HG03175 (cell line): ENCODE data around the gene USP35.
"Not testable (repeated sequence)": the region's sequence is repeated elsewhere in the genome, so short reads cannot be mapped to it uniquely, and the experiment has no call there.

ENCODE experiments used
- ATAC-seq: cut with Tn5 transposase; IDR thresholded peaks from one replicate; pipeline ENCODE4 v1.9.1; 2021; ENCODE audit warnings: mild to moderate bottlenecking, moderate library complexity; ENCODE audit not compliant: unreplicated experiment

The USP35 gene

DNA sequence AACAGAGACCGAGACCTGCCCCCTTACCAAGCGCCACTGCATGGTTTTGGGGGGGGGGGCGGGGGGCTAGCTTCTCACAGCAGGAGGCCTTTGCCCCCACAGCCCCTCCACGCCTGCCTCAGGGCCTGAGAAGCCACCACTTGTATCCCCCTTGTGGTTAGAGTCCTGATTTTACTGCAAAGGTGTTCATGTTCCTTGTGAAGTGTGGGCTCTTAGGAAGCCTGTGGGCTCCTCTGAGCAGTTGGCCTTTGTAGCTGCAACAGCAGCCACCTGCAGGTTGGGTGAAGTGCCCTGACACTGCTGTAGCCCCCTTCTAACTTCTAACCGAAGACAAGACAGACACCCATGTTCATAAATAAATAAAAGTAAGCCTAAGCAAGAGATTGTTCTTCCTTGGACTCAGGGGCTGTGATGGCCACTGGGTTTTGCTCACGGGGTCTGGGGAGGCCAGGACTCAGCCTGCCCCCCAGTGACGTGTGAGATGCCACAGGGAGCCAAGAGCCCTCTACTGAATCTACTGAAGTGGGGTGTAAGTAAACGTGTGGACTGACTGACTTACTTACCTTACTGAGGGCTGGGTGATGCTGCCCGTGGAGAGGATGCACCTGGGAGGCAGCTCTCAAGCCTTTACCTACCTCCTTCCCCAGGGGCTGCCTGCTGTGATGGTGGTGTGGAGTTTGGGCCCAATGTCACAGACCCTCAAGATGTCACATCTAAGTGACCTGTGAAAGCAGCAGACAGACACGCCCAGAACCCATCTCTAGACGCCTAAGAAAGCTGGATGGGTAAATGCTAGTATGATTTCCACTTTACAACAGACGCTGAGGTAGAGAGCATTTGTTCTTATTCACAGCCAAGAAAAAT lies 25.8 kb downstream of the USP35 start:
- ATAC-seq, result no peak

DNA sequence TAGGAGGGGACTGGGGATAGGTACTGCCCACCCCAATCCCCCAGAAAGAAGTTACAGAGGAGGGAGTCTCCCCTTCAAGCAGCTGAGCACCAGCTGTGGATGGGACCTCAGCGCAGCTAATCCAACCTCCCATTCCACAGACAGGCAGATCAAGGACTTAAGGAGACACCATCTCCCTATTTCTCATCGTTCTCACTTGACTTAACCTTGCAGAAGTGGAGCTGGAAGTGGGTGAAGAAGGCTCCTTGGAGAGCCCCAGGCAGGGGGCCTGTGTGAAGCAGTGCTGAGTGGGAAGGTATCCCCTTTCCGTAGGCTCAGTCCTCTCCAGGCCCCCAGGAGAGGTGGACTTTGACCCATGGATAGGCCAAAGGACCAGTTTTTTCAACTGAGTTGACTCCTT lies 27.3 kb downstream of the USP35 start:
- no peak for ATAC-seq

DNA sequence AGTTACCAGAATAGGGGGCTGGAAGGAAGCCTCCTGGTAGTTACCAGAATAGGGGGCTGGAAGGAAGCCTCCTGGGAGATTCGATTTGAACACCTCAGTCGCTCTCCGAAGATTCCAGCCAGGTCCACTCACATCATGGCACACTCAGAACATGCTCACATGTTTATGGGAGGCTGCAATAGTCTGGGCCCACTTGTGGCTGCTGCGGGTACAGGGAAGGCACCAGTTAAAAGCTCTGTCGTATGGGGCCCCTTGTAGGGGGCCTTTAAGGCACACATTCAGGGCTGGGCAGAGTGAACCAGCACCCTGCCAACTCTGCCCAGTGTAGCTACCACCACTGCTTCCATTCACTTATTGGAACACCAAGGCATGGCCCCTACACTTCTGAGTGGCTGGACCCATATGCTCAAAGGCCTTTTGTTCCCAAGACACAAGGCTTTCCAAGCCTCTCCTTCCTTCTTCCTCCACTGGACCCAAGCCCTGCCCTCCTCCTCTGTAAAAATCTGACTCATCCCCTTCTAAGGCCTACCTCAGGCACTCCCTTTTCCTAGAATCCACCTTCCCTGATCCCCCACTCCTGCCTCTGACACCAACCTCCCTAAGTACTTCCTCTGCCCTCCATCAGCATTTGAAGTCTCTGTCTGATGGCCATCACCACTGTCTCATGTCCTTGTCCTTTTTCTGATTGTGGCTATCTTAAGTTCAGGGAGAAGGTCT lies 28.0 kb downstream of the USP35 start:
- ATAC-seq, result no peak

DNA sequence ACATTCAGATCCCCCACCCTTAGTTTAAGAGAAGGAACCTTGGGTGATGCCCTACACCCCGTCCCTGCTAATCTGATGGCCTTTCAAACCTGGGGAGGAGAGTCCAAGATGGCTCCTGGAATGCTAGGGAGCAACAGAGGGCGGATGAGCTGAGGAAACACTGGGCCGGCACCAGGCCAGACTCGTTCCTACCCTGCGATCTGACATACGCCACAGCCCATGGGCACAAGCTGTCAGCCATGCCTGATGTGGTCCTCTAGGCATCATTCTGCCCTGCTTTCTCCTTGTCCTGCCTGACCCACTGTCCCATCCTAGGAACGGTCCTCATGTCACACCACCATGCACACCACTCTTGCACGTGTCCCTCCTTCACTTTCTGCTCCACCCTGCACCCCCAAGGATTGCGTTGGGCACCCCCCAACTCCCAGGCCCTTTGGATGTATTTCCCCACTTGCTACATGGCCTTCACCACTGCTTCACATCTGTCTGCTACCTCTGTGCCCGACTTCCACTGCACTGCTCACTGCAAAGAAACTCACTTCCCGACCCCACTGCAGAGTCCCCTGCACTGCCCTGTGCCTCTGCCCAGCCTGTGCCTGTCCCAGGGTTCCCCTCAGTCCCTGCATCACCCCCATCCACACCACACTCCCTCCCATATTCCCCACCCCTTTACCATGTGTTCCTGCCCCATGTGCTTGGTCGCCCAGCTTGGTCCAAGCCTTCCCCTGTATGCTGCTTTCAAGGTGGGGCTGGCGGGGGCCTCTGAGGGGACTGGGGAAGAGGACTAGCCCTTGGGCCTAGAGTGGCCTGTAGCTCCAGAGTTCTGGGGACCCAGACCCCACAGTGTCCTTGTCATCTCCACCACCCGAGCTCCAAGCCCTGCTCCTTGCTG lies 29.2 kb downstream of the USP35 start:
- no peak for ATAC-seq

DNA sequence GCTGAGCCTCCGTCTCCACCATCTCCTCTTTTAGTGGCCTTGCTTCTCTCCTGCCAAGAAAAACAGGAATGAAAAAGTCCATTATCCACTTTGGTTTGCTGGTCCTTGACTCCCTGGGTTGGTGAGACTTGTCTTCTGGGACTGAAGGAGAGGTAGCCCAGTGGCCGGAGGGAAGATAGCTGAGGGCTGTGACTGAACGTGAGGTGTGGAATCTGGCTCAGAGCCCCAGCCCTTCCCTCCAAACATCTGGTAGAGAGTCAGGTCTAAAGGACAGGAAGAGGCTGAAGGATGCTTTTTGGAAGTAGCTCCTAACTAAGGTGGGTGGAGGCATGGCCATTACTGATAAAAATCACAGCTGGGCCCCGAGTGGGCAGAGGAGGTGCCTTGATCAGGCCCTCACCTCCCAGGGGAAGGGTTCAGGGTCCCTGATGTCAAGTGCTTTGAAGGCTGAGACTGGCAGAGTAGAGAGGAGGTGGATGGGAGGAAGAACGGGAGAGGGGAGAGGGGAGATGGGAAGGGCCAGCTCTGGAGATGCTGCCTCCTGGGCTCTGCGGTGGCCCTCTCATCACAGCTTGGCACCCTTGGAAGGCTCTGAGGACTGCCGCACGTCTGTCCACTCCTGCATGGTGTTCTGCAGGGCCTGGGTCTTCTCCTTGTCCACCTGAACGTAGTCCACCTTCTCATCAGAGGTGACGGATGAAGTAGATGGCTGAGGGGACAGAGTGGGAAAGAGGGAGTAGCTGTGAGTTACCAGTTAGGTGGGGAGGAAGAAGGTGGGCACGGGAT lies 30.2 kb downstream of the USP35 start:
- ATAC-seq, result no peak

DNA sequence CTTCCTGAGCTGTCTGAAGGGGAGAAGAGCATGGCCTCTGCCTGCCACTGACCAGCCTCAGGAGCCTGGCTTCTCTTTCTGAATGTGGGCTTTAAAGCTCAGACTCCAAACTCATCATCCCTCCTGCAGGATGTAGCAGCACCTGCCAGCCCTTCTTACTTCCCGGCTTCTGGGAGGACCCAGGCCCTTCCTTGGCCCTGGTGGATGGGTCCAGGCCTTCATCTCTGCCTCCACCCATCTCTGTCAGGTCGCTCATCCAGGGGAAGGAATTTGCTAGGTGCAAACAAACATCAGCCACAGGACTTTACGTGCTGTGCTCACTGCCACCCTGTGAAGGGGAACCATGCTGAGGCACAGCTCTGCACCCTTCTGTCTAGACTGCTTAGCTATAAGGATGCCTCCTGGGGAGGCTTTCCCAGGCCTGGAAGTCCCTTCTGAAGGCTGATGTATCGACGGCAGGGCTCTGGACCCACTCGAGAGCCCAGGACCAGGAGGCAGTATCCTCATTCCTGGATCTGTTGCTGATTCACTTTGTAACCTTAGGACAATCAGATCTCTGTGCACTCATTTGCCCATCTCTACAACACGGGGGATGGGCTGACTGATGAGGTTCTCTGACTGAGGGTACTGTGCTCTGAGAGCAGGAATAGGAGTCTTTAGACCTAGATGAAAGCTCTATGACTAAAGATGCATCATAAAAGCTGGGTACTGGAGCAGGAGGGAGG lies 30.9 kb downstream of the USP35 start:
- ATAC-seq, result no peak

DNA sequence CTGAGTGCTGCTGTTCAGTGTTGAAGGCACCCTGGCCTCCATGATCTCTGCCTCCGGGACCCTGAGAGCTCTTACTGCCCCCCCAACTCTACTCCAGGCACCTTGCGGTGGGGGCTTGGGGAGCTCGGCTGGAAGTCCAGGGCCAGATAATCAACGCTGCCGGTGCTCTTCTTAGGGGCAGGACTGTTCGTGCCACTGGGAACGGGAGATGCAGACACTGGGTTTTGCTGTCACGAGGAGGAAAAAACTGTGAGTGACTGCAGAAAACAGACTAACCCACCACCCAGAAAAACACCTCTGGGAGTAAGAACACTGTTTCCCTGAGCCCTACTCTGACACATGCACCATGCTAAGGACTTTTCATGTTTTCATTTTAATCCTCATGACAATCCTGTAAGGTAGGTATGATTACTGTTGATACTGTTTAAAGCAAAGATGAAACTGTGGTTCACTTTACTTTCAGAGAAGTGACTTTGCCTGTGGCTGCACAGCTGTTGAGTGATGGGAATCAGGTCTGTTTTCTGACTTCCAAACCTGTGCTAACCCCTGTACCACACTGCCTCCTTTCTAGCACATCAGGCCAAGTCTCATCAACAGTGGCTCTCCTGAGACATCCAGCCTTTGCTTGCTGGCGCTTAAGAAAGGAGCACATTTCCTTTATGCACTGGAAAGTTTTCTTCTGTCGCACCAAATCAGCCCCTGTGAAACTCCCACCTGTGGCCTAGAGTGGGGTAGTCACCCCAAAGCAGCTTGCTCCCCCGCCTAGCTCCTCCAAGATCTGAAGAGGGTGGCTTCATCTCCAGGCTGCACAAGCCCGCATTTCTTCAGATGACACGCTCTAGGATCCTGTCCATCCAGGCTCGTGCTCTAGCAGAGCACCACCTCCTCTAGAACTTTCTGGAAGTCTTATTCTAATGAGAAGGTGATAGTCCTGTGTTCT lies 31.8 kb downstream of the USP35 start:
- no peak for ATAC-seq

DNA sequence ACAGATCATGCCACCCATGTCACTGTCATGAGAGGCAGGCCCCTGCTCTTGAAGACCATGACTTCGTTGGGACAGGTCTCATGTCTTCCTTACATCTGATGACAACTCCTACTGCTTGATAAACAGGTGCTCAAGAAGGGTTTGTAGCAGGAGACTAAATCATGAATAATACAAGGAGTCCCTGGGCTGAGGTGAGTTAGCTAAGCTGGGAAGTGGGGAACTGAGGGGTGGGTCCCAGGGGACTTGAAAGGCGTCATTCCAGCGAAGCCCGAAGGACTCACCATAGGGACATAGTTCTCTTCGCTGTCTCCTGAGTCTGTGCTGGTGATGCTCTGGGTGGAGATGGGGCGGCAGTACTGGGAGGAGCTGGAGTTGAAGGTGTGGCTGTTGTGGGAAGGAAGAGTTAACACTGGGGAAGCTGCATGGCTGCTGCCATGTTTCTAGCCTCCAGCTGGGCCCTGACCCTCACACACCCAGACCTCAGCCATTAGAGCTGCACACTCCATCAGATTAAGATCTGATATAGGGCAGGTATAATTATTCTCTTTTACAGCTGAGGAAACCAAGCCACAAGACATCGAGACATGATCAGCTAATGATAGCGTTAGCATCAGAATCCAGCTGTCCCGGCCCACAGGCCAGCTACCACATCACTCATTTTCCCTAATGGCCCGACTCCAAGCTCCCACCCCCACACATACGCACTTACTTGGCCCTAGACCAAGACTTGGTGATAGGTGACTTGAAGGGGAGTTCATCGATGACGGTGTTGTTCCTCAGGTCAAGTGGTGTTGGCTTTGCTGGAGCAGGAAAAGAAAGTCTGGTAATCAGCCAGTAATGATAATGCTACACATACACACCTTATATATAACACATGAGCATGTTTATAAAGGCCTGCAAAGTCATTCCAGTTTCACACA lies 32.9 kb downstream of the USP35 start:
- no peak for ATAC-seq

DNA sequence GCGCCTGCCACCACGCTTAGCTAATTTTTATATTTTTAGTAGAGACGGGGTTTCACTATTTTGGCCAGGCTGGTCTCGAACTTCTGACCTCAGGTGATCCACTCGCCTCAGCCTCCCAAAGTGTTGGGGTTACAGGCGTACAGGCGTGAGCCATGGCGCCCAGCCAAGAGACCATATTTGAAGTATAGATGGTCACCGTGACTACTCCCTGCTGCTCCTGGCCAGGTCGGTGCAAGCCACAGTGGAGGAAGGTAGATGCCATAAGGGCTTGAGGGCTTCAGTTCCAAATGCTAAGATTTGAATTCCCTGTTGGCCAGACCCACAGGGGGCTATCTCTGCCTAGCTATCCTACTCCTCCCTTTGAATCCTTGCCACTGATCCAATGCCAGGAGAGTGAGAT lies 34.0 kb downstream of the USP35 start:
- ATAC-seq, result not testable (repeated sequence)

DNA sequence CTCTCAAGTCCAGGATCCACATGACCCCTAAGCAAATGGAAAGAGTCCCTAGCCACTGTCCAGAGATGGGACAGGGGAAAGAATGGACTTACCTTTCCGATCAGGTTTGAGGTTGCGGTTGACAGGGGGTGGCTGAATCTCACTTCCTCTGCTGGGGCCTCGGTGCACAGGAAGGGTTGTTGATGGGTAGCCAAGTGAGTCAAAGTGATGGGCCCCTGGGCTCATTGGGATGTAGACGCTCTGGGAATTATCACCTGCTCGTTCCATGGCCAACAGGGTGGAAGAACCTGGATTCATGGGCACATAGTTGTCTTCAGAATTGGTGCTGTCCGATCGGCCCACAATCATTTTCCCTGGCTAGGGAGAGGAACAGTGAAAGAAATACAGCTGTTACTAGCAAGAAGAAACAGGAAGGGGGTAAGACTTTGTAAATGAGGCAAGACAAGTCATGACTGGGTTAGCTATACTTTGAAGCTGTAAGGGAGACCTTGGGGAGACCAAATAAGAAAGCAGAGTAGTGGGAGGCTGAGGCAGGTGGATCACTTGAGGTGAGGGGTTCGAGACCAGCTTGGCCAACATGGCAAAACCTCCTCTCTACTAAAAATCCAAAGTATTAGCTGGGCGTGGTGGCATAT lies 34.7 kb downstream of the USP35 start:
- peak; percentile 85 for ATAC-seq

DNA sequence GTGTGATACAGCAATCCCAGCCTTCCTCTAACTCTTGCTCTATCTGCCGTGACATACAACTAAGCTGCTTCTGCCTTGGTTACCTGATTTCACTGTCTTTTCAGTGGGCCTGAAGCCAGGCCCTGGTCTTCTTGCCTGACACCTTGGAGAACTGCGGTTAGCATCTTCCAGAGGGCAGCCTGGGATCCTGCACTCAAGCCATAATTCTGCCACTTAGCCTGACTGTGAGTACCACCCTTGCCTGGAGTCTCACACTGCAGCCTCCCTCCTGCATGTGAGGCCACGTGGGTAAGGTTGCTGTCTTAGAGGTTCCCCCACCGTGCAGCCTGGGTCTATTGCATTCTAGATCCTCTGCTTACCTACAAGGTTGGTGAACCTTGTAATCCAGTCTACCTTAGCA lies 35.8 kb downstream of the USP35 start:
- no peak for ATAC-seq

DNA sequence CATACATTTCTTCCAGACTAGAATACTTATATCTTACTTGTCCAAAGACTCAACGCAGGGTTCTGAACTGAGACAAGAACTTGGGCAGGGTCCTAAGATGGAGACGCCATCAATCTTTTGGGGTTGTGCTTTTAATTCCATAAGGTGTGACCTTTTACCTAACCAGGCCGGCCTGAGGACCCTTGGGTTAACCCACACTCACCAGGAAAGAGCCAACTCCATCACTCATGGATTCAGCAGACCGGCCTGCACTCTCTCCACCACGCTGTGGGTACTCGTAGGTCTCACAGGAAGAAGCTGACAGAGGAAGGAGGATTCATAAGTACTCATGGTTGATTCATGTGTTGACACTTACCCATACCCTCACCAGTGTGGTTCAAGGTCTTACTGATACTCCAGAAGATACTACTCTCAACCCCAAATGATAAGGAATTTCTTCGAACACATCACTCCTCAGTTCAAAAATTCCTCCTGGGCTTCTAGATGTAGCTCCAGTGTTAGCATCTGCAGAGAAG lies 36.2 kb downstream of the USP35 start:
- no peak for ATAC-seq

DNA sequence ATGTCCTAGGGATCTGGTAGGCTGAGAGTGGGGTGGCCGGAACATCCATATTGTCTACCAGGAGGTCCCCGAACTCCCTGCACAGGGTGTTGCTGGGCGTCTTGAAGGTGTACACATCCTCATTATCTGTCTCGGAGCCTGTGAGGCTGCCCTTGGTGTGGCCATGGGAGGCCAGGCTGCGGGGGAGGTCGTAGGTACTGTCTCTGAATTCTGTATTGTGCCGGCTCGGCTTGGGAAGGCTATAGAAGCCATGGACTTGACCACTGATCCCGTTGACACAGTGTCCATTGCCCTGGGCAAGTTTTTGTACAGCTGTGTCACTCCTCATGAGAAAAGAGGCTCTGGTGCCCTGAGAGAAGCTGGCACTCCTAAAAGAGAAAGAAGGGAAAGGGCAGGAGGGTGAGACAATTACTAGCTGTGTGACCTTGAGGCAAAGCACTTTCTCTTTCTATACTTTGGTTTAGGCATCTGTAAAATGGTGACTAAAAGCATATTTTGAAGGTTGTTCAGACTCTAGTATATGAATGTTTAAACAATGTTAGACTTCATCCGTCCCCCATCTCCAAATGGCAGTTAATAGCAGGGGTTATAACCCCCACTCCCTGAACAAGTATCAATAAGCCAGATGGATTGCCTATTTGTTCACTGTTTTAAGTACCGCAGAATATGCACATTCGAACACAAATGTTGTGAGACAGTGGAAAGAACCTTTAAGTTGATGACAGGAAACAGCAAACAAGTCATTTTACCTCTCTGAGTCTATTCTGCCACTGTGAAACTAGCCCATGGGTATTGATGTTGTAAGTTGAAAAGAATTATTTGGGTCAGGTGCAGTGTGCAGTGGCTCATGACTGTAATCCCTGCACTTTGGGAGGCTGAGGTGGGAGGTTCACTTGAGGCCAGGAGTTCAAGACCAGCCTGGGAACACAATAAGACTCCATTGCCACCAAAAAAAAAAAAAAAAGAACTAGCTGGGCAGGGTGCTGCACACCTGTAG lies 38.3 kb downstream of the USP35 start:
- no peak for ATAC-seq

DNA sequence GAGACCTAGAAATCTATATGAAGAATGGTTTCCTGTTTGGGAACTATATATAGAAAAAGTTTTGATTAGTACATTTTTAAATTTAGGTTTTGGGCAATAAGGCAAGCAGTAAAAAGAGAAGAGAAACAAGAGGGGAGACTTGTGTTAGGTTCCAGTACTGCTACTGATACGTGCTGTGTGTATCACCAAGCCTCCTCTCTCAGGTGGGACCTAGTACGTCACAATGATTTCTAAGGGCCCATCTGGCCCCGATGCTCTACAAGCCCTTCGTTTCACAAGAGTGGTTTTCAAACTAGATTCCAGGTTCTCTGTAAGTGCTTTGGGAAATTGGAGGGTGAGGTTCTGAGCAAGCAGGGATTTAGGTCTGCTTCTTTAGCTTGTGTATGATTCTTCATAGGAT lies 39.2 kb downstream of the USP35 start:
- ATAC-seq, result no peak

DNA sequence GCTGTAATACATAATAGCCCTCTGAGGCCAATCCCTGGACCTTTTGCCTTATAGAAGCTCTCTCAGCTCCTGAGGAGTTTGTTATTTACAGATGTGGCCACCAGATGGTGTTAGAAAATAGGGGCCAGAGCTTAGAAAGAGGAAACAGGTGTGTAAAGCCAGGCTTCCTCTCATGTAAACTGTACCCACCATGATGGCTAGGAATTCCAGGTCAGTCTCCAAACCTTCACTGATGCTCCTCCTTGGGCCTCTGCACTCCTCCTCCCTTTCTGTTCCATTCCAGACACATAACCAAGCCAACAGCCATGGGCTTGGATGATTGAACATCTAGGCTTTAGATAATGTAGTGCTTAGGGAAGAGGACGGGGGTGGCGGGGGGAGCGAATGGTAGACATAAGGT lies 39.7 kb downstream of the USP35 start:
- peak; percentile 62 for ATAC-seq

DNA sequence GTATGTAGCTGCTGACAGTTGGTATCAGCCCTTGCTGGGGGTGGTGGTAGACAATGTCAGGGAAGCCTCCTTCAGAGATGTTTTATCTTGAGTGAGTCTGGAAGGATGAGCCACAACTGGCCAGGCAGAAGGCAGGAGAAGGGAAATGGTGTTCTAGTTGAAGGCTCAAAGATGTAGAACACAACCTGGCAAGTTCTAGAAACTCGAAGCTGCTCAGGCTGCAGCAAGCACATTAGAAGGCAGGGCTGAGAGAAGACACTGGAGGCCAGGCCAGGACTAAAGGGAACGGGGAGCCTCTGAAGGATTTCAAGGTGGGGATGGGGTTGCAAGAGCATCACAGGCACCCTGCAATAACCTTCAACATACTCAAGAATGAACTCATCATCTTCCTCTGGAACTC lies 40.4 kb downstream of the USP35 start:
- ATAC-seq, result no peak
